IMR-90 (cell line): ENCODE measurements around the gene SERPINE2. TPM values are rescaled to one million over a fixed set of nuclear protein-coding genes. Genes with fewer than 3 reads are reported as not detected.

Source experiments
- ATAC-seq: fragments of 200-7000 bp; cut with Tn5 transposase; 2 replicates; pipeline ENCODE4 v1.9.1; 2020; ENCODE audit warnings: low read depth, mild to moderate bottlenecking, moderate library complexity
- BruUV-seq: library from RNA; stranded (reverse); fragments of 400-500 nt; replicated peaks from 2 replicates; lab custom pipeline; 2021; lab: Mats Ljungman, UMichigan
- CTCF ChIA-PET: fragments of 300-600 bp; formaldehyde crosslinking; extraction: SDS; loops from one replicate; lab custom pipeline; 2021; ENCODE audit warnings: antibody characterized with exemption; lab: Yijun Ruan, JAX
- POLR2A ChIA-PET: fragments of 300-600 bp; sonication (Branson Sonifier 250); formaldehyde crosslinking; loops from one replicate; lab custom pipeline; 2022; ENCODE audit warnings: antibody characterized with exemption; ENCODE audit not compliant: unreplicated experiment; lab: Charles Lee
- DNase-seq: peaks from one replicate; pipeline ENCODE4 v3.0.0; 2013
- H2AFZ ChIP-seq: replicated peaks from 2 replicates; pipeline ENCODE3; 2013; ENCODE audit warnings: low read length, mild to moderate bottlenecking; ENCODE audit not compliant: poor library complexity
- H2AK5ac ChIP-seq: 2 replicates; pipeline ENCODE4 v1.6.1; 2013; ENCODE audit warnings: low read depth, low read length, inconsistent platforms
- H2AK9ac ChIP-seq: replicated peaks from 2 replicates; pipeline ENCODE3; 2013; ENCODE audit warnings: mild to moderate bottlenecking, low read depth, low read length, moderate library complexity; ENCODE audit not compliant: poor library complexity
- H2BK120ac ChIP-seq: 2 replicates; pipeline ENCODE4 v1.6.1; 2013; ENCODE audit warnings: low read depth, low read length, inconsistent platforms
- H2BK15ac ChIP-seq: 3 replicates; pipeline ENCODE4 v1.6.1; 2013; ENCODE audit warnings: low read depth, low read length, inconsistent platforms
- H2BK20ac ChIP-seq: 2 replicates; pipeline ENCODE4 v1.6.1; 2013; ENCODE audit warnings: low read depth, mild to moderate bottlenecking, inconsistent platforms, low read length, moderate library complexity
- H2BK5ac ChIP-seq: 2 replicates; pipeline ENCODE4 v1.6.1; 2013; ENCODE audit warnings: mild to moderate bottlenecking, low read depth, low read length, inconsistent platforms; ENCODE audit not compliant: poor library complexity, severe bottlenecking
- H3K14ac ChIP-seq: replicated peaks from 2 replicates; pipeline ENCODE4 v1.6.1; 2013; ENCODE audit warnings: low read depth, low read length, inconsistent platforms
- H3K18ac ChIP-seq: 2 replicates; pipeline ENCODE4 v1.6.1; 2013; ENCODE audit warnings: low read depth, low read length, control low read depth
- H3K23ac ChIP-seq: 2 replicates; pipeline ENCODE4 v1.6.1; 2013; ENCODE audit warnings: low read depth, low read length, inconsistent platforms
- H3K27ac ChIP-seq: 2 replicates; pipeline ENCODE4 v1.5.1; 2013; ENCODE audit warnings: mild to moderate bottlenecking, control low read depth, low read length; ENCODE audit not compliant: insufficient read depth
- H3K27me3 ChIP-seq: 2 replicates; pipeline ENCODE4 v1.6.1; 2013; ENCODE audit warnings: low read length; ENCODE audit not compliant: control insufficient read depth, insufficient read depth
- H3K36me3 ChIP-seq: 2 replicates; pipeline ENCODE4 v1.6.1; 2013; ENCODE audit warnings: low read length, mixed read lengths; ENCODE audit not compliant: control insufficient read depth, insufficient read depth
- H3K4ac ChIP-seq: 2 replicates; pipeline ENCODE4 v1.6.1; 2013; ENCODE audit warnings: low read depth, low read length, inconsistent platforms
- H3K4me1 ChIP-seq: 2 replicates; pipeline ENCODE4 v1.6.1; 2013; ENCODE audit warnings: low read length, mixed read lengths; ENCODE audit not compliant: control insufficient read depth, insufficient read depth
- H3K4me2 ChIP-seq: 2 replicates; pipeline ENCODE4 v1.6.1; 2013; ENCODE audit warnings: low read depth, mild to moderate bottlenecking, control low read depth, low read length, moderate library complexity
- H3K4me3 ChIP-seq: 2 replicates; pipeline ENCODE4 v1.5.1; 2013; ENCODE audit warnings: low read depth, mild to moderate bottlenecking, control low read depth, low read length, moderate library complexity; ENCODE audit not compliant: insufficient read depth
- H3K56ac ChIP-seq: 2 replicates; pipeline ENCODE4 v1.6.1; 2013; ENCODE audit warnings: low read length, inconsistent platforms; ENCODE audit not compliant: insufficient read depth; ENCODE audit errors: extremely low read depth
- H3K79me1 ChIP-seq, 2 experiments: 2 replicates each; pipeline ENCODE4 v1.6.1; 2013; ENCODE audit warnings: low read length in 2 of 2, inconsistent platforms in 1 of 2, low read depth in 1 of 2
- H3K9ac ChIP-seq: 2 replicates; pipeline ENCODE4 v1.6.1; 2013; ENCODE audit warnings: low read depth, low read length, control low read depth
- H3K9me1 ChIP-seq: 2 replicates; pipeline ENCODE4 v1.6.1; 2013; ENCODE audit warnings: low read length, inconsistent platforms; ENCODE audit not compliant: insufficient read depth
- H3K9me3 ChIP-seq: 2 replicates; pipeline ENCODE4 v1.6.1; 2013; ENCODE audit warnings: low read length; ENCODE audit not compliant: control insufficient read depth, insufficient read depth
- H4K20me1 ChIP-seq: 2 replicates; pipeline ENCODE4 v1.6.1; 2013; ENCODE audit warnings: low read length, inconsistent platforms; ENCODE audit not compliant: insufficient read depth
- H4K5ac ChIP-seq: 2 replicates; pipeline ENCODE4 v1.6.1; 2013; ENCODE audit warnings: mild to moderate bottlenecking, low read depth, low read length, control low read depth
- H4K8ac ChIP-seq, 2 experiments: 2 replicates each; pipeline ENCODE4 v1.6.1; 2013; ENCODE audit warnings: low read depth in 2 of 2, low read length in 2 of 2, control low read depth in 1 of 2, inconsistent platforms in 1 of 2
- H4K91ac ChIP-seq: 2 replicates; pipeline ENCODE4 v1.6.1; 2013; ENCODE audit warnings: low read depth, low read length, inconsistent platforms; ENCODE audit not compliant: insufficient read depth
- BHLHE40 ChIP-seq: fragments of 150-350 bp; IDR thresholded peaks from 2 replicates; pipeline ENCODE4 v1.6.1; 2016; ENCODE audit warnings: mild to moderate bottlenecking, low read depth, low read length
- CEBPB ChIP-seq: IDR thresholded peaks from 2 replicates; pipeline ENCODE4 v1.6.1; 2012; ENCODE audit warnings: low read depth, low read length, improper control_type of control experiment
- CHD1 ChIP-seq: IDR thresholded peaks from 2 replicates; pipeline ENCODE4 v1.6.1; 2012; ENCODE audit warnings: low read depth, low read length, improper control_type of control experiment
- CTCF ChIP-seq: conservative IDR thresholded peaks from 2 replicates; pipeline ENCODE4 v1.5.1; 2012; ENCODE audit warnings: mild to moderate bottlenecking, low read depth, low read length, improper control_type of control experiment
- ELK1 ChIP-seq: fragments of 150-350 bp; IDR thresholded peaks from 2 replicates; pipeline ENCODE4 v1.6.1; 2016; ENCODE audit warnings: low read depth, mild to moderate bottlenecking, low read length, moderate library complexity, borderline replicate concordance
- MAZ ChIP-seq: IDR thresholded peaks from 2 replicates; pipeline ENCODE4 v1.6.1; 2012; ENCODE audit warnings: low read depth, mild to moderate bottlenecking, low read length, improper control_type of control experiment, moderate library complexity, borderline replicate concordance
- MXI1 ChIP-seq: IDR thresholded peaks from 2 replicates; pipeline ENCODE4 v1.6.1; 2012; ENCODE audit warnings: low read depth, mild to moderate bottlenecking, low read length, moderate library complexity, borderline replicate concordance
- POLR2A ChIP-seq: IDR thresholded peaks from 2 replicates; pipeline ENCODE4 v1.6.1; 2012; ENCODE audit warnings: mild to moderate bottlenecking, low read depth, low read length
- RAD21 ChIP-seq: IDR thresholded peaks from 2 replicates; pipeline ENCODE4 v1.6.1; 2012; ENCODE audit warnings: low read length, improper control_type of control experiment
- RCOR1 ChIP-seq: IDR thresholded peaks from 2 replicates; pipeline ENCODE4 v1.6.1; 2012; ENCODE audit warnings: mild to moderate bottlenecking, low read length, improper control_type of control experiment; ENCODE audit not compliant: insufficient replicate concordance
- RFX5 ChIP-seq: IDR thresholded peaks from 2 replicates; pipeline ENCODE4 v1.8.0; 2012; ENCODE audit warnings: low read depth, mild to moderate bottlenecking, low read length, moderate library complexity
- SMC3 ChIP-seq: fragments of 150-350 bp; IDR thresholded peaks from 2 replicates; pipeline ENCODE4 v1.6.1; 2016; ENCODE audit warnings: low read depth, mild to moderate bottlenecking, antibody characterized with exemption, low read length, moderate library complexity
- WGBS, 2 experiments: methylation state at CpG; one replicate each; pipeline versions ENCODE4 v1.1.5 to v1.1.7; 2013; ENCODE audit warnings: missing lambda C conversion rate in 2 of 2; ENCODE audit not compliant: insufficient read length in 1 of 2; ENCODE audit errors: extremely low coverage in 2 of 2; 5-methylcytosine and 5-hydroxymethylcytosine counted together
- dilution Hi-C: fragments of 300-500 bp; cut with HindIII; formaldehyde crosslinking; loops from one replicate; pipeline ENCODE4 v1.14.3; 2018; ENCODE audit warnings: low sequenced_read_pairs; ENCODE audit not compliant: unreplicated experiment
- in situ Hi-C: fragments of 300-500 bp; cut with MboI; formaldehyde crosslinking; loops from 3 replicates; pipeline ENCODE4 v1.14.3; 2019; ENCODE audit warnings: low sequenced_read_pairs, inconsistent platforms, mixed read lengths
- intact Hi-C: fragments of 100-400 bp; cut with micrococcal nuclease; formaldehyde crosslinking; loops from 2 replicates; pipeline ENCODE4 v1.10.0; 2022
- polyA plus RNA-seq, 3 experiments: library from polyadenylated mRNA; depleted of rRNA; stranded (reverse); fragments of >200 nt; gene quantifications; 2 replicates each; pipeline ENCODE4 v1.2.3, GENCODE V29; 2012; ENCODE audit warnings: low replicate concordance in 1 of 3
- total RNA-seq: library from RNA; depleted of rRNA; stranded (reverse); fragments of >200 nt; gene quantifications from 2 replicates; pipeline ENCODE4 v1.2.3, GENCODE V29; 2012

The SERPINE2 gene
- total and polyA plus RNA-seq, 2 of the 4 experiments (the other 2 are of a cell fraction): 24.0 to 62.7 TPM

GRCh38 chr2:223970343-223971128, 68.5 kb downstream of the SERPINE2 start:
- Histone ChIP-seq H3K4me1 (no peaks in the 10 kb centered on the region), H4K20me1 (no peaks in the 10 kb centered on the region), H2BK15ac (no peak overlapping the region), H2BK120ac (no peak overlapping the region), H3K9ac (no peak overlapping the region), H3K4me3 (no peak overlapping the region), H2AK9ac (no peak overlapping the region), H3K9me1 (no peaks in the 10 kb centered on the region), H3K14ac (no peak overlapping the region), H3K36me3 (peaks cover 13% of the 10 kb centered on the region), H3K4me2 (no peak overlapping the region), H3K4ac (no peak overlapping the region), H2AK5ac (no peak overlapping the region), H3K56ac (no peak overlapping the region), H3K18ac (no peak overlapping the region), H4K8ac (no peak overlapping the region), H3K27ac (no peak overlapping the region), H2BK5ac (no peak overlapping the region), H3K79me1 (peaks cover 0 to 3% of the 10 kb centered on the region in 2 experiments; a peak in 1 of 4 replicates), H3K23ac (no peak overlapping the region), H2BK20ac (no peak overlapping the region), H4K5ac (no peak overlapping the region), H3K9me3 (no peaks in the 10 kb centered on the region), H4K91ac (no peak overlapping the region), H3K27me3 (no peaks in the 10 kb centered on the region), H2AFZ (no peak overlapping the region)
- DNase-seq: peak; percentile 67
- in situ Hi-C loops (no loop called here), dilution Hi-C loops (no loop called here), intact Hi-C loops (loop anchor here (1.0 to 5.0 kb wide), 7 partner anchors 23 to 807 kb away; partner anchors contain the start of gene SERPINE2)
- BruUV-seq: no TSS peak
- POLR2A ChIA-PET: interaction anchor here (0.7 kb wide), 2 partner anchors 309 to 314 kb away, joined by 3 read pairs; no protein-coding TSS in a partner anchor
- no CpG with 5 or more reads among the region's 8 CpGs for WGBS, 2 experiments
- CTCF ChIA-PET: interaction anchor here (0.5 to 2.8 kb wide), 12 partner anchors 9 to 398 kb away, joined by 3 to 33 read pairs (median 4); no protein-coding TSS in a partner anchor
- ATAC-seq: peak; percentile 80
- TF ChIP-seq RAD21 (peak; percentile 92), SMC3 (peak; percentile 91), MAZ (no peak), ELK1 (no peak), POLR2A (no peak), BHLHE40 (no peak), CTCF (peak; percentile 95), RFX5 (no peak), CEBPB (peak; percentile 97), RCOR1 (no peak), CHD1 (no peak), MXI1 (no peak)
